ENCODE results near the gene HOXC5. TPM values are rescaled to one million over a fixed set of nuclear protein-coding genes. Genes with fewer than 3 reads are reported as not detected.

Gene HOXC5
- under 1 TPM; 0.41 to 0.96 TPM for polyA plus RNA-seq

DNA sequence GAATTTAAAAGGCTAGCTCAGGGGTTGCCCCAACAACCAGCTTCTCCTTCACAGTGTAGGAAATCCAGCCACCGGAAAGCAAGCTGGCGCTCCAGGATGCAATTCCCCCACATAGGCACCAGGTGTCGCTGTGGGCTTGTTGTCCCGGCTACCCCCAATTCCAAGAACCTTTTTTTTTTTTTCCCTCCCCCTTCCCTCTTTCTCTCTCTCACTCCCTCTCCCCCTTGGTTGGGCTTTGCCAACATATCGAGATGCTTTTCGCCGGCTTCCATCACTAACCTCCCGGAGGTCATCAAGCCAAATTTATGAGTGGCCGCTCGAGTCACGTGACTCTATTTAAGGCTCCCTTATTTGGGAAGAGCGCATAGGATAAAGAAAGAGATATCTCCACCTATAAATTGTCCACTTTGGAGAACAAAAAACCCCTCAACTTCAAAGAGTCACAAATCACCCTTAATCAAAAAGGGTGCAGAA, at the start of gene HOXC5:
TSS of gene HOXC5 (plus strand) at position 424 of the 474 bp plus-strand sequence. CDS start 73 bp downstream, outside the sequence.
- Histone ChIP-seq H3K4me3 (ENCODE audit: low read depth in 1 of 2, low read length in 2 of 2) (peak within 1 kb of the TSS; percentile 29 to 53), H3K9me3 (ENCODE audit: control insufficient read depth in 2 of 2, insufficient read depth in 1 of 2, low read depth in 1 of 2, low read length in 1 of 2) (no peaks in the 10 kb centered on the region), H3K27ac (ENCODE audit: low read depth in 2 of 2, low read length in 1 of 2) (peak within 1 kb of the TSS; percentile 42 to 86), H3K36me3 (ENCODE audit: control insufficient read depth in 2 of 2, insufficient read depth in 2 of 2, low read length in 1 of 2) (no peaks in the 10 kb centered on the region), H3K4me1 (ENCODE audit: control insufficient read depth in 2 of 2, insufficient read depth in 2 of 2, low read length in 1 of 2) (peaks cover 0 to 10% of the 10 kb centered on the region in 2 donors), H3K27me3 (ENCODE audit: control insufficient read depth in 1 of 2, insufficient read depth in 2 of 2, low read length in 2 of 2) (peaks cover 0 to 4% of the 10 kb centered on the region in 2 donors)
- 2 to 3% methylated on average over 12 of the region's 12 CpGs for WGBS, 2 donors

DNA sequence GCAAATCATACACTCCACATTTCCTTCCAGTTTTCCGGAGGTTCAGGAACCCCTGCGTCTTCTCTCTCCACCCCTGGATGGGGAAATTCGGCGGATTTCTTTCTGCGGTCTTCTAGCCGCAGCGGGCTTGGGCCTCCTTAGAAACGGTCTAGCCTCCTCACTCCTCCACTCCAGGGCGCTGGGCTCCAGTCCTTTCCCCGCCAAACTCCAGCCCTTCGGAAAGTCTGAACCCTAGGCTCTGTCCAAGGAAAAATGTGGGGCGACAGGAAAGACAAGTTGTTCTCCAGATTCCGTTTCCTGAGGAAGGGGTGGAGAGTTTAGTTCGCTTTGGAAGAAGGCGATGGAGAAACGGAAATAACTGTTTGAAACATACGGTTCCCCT, 49.3 kb upstream of the HOXC5 start:
- peaks cover 2 to 3% of the 10 kb centered on the region in 2 donors for H3K9me3 ChIP-seq (ENCODE audit: control insufficient read depth in 2 of 2, insufficient read depth in 1 of 2, low read depth in 1 of 2, low read length in 1 of 2)
- 9 to 11% methylated on average over 17 of the region's 17 CpGs for WGBS, 2 donors
- H3K36me3 ChIP-seq (ENCODE audit: control insufficient read depth in 2 of 2, insufficient read depth in 2 of 2, low read length in 1 of 2): no peaks in the 10 kb centered on the region
- H3K27ac ChIP-seq (ENCODE audit: low read depth in 2 of 2, low read length in 1 of 2): no peak overlapping the region
- H3K27me3 ChIP-seq (ENCODE audit: control insufficient read depth in 1 of 2, insufficient read depth in 2 of 2, low read length in 2 of 2): peaks cover 4 to 62% of the 10 kb centered on the region in 2 donors
- H3K4me3 ChIP-seq (ENCODE audit: low read depth in 1 of 2, low read length in 2 of 2): no peak overlapping the region
- peaks cover 0 to 12% of the 10 kb centered on the region in 2 donors for H3K4me1 ChIP-seq (ENCODE audit: control insufficient read depth in 2 of 2, insufficient read depth in 2 of 2, low read length in 1 of 2)

DNA sequence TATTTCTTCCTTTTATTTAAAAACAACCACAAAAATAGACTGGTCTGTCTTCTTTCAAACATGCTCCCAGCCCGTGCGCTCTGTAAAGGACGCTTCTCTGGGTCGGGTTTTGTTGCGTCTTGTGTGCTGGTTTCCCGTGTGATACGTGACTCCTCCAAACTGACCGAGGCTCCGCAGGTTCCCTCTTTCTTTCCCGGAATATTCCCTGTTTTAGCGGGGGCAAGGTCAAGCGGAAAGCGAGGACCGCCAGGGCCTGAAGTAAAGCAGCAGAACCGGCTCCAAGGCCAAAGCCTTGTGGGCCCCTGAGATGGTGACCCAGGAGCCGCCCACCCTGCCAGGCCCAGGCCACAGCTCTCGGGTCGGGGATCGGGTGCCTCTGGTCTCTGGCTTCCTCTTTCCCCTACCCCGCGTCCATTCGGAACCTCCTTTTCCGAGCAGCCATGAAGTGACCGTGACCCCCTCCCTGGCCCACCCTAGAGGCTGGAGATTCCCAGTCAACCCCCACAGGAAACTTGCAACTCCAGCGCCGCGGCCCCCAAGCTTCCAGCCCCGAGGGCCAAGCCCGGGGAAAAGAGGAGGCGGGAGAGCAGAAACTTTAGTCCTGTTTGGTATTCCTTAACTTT, 48.8 kb upstream of the HOXC5 start:
- no peaks in the 10 kb centered on the region for H3K36me3 ChIP-seq (ENCODE audit: control insufficient read depth in 2 of 2, insufficient read depth in 2 of 2, low read length in 1 of 2)
- peaks cover 2 to 3% of the 10 kb centered on the region in 2 donors for H3K9me3 ChIP-seq (ENCODE audit: control insufficient read depth in 2 of 2, insufficient read depth in 1 of 2, low read depth in 1 of 2, low read length in 1 of 2)
- 10 to 13% methylated on average over 29 to 30 of the region's 30 CpGs for WGBS, 2 donors
- H3K27ac ChIP-seq (ENCODE audit: low read depth in 2 of 2, low read length in 1 of 2): no peak overlapping the region
- H3K4me1 ChIP-seq (ENCODE audit: control insufficient read depth in 2 of 2, insufficient read depth in 2 of 2, low read length in 1 of 2): peaks cover 0 to 12% of the 10 kb centered on the region in 2 donors
- H3K4me3 ChIP-seq (ENCODE audit: low read depth in 1 of 2, low read length in 2 of 2): no peak overlapping the region
- H3K27me3 ChIP-seq (ENCODE audit: control insufficient read depth in 1 of 2, insufficient read depth in 2 of 2, low read length in 2 of 2): peaks cover 4 to 67% of the 10 kb centered on the region in 2 donors

DNA sequence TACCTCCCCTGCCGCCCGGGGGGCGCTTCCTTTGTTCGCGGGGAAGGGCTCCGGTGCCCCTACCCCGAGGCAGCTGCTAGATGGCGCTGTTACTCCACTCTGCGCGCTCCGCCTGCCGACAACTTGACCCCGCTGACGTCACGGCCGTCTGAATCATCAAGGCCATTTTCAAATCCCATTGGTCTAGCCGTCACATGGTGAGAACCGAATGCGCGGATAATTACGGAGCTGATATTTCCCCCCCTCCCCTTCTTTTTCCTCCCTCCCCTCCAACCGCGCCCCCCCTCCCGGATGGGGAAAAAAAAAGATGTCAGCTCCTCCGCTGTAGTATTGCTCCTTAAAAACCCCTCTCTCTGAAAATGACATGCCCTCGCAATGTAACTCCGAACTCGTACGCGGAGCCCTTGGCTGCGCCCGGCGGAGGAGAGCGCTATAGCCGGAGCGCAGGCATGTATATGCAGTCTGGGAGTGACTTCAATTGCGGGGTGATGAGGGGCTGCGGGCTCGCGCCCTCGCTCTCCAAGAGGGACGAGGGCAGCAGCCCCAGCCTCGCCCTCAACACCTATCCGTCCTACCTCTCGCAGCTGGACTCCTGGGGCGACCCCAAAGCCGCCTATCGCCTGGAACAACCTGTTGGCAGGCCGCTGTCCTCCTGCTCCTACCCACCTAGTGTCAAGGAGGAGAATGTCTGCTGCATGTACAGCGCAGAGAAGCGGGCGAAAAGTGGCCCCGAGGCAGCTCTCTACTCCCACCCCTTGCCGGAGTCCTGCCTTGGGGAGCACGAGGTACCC, 47.8 kb upstream of the HOXC5 start, which contains the start of gene HOXC10:
TSS of gene HOXC10 (plus strand) at position 246 of the 791 bp plus-strand sequence. CDS start at position 360, 114 bp downstream.
- peaks cover 2 to 3% of the 10 kb centered on the region in 2 donors for H3K9me3 ChIP-seq (ENCODE audit: control insufficient read depth in 2 of 2, insufficient read depth in 1 of 2, low read depth in 1 of 2, low read length in 1 of 2)
- H3K27me3 ChIP-seq (ENCODE audit: control insufficient read depth in 1 of 2, insufficient read depth in 2 of 2, low read length in 2 of 2): peaks cover 0 to 69% of the 10 kb centered on the region in 2 donors
- no peaks in the 10 kb centered on the region for H3K36me3 ChIP-seq (ENCODE audit: control insufficient read depth in 2 of 2, insufficient read depth in 2 of 2, low read length in 1 of 2)
- H3K4me1 ChIP-seq (ENCODE audit: control insufficient read depth in 2 of 2, insufficient read depth in 2 of 2, low read length in 1 of 2): peaks cover 0 to 15% of the 10 kb centered on the region in 2 donors
- 5 to 7% methylated on average over 50 to 55 of the region's 55 CpGs for WGBS, 2 donors
- H3K4me3 ChIP-seq (ENCODE audit: low read depth in 1 of 2, low read length in 2 of 2): peak within 1 kb of the TSS; percentile 22 to 34
- H3K27ac ChIP-seq (ENCODE audit: low read depth in 2 of 2, low read length in 1 of 2): no peak within 1 kb of the TSS

DNA sequence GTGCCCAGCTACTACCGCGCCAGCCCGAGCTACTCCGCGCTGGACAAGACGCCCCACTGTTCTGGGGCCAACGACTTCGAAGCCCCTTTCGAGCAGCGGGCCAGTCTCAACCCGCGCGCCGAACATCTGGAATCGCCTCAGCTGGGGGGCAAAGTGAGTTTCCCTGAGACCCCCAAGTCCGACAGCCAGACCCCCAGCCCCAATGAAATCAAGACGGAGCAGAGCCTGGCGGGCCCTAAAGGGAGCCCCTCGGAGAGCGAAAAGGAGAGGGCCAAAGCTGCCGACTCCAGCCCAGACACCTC, 47.2 kb upstream of the HOXC5 start:
- H3K4me1 ChIP-seq (ENCODE audit: control insufficient read depth in 2 of 2, insufficient read depth in 2 of 2, low read length in 1 of 2): peaks cover 0 to 15% of the 10 kb centered on the region in 2 donors
- WGBS, 2 donors: 9 to 14% methylated on average over 20 to 21 of the region's 21 CpGs
- peaks cover 3 to 68% of the 10 kb centered on the region in 2 donors for H3K27me3 ChIP-seq (ENCODE audit: control insufficient read depth in 1 of 2, insufficient read depth in 2 of 2, low read length in 2 of 2)
- H3K9me3 ChIP-seq (ENCODE audit: control insufficient read depth in 2 of 2, insufficient read depth in 1 of 2, low read depth in 1 of 2, low read length in 1 of 2): peaks cover 2 to 3% of the 10 kb centered on the region in 2 donors
- H3K27ac ChIP-seq (ENCODE audit: low read depth in 2 of 2, low read length in 1 of 2): no peak overlapping the region
- no peaks in the 10 kb centered on the region for H3K36me3 ChIP-seq (ENCODE audit: control insufficient read depth in 2 of 2, insufficient read depth in 2 of 2, low read length in 1 of 2)
- peak overlapping the region; percentile 22 to 34 for H3K4me3 ChIP-seq (ENCODE audit: low read depth in 1 of 2, low read length in 2 of 2)

DNA sequence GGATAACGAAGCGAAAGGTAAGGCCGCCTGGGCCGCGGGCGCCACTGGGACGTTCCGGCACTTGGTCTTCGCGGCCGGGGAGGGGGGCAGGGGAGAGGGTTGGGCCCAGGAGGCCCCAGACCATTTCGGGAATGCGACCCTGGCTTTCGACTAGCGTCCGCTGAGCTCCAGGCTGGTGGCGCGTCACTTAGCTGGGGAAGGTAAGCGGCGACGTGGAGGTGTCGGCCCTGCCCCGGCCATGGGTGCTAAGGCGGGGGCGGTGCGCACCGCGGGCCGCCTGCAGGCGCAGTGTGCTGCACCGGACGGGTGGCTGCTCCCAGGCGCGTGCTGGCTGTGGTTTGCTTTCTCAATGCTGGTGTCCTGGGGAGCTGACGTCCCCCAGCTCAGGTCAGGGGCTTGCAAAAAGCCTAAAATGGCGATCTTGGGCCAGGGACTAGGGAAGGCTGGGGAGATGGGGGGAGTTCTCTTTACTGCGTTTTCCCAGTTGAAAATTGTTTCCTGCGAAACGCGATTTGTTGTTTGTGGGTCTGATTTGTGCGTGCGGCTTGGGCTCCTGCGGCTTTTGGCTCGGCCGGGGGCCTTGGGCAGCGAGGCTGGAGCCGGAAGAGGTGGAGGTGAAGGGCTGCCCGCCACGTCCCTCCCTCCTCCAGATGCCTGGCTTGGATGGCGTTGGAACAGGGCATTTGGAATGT, 46.7 kb upstream of the HOXC5 start:
- H3K27ac ChIP-seq (ENCODE audit: low read depth in 2 of 2, low read length in 1 of 2): no peak overlapping the region

DNA sequence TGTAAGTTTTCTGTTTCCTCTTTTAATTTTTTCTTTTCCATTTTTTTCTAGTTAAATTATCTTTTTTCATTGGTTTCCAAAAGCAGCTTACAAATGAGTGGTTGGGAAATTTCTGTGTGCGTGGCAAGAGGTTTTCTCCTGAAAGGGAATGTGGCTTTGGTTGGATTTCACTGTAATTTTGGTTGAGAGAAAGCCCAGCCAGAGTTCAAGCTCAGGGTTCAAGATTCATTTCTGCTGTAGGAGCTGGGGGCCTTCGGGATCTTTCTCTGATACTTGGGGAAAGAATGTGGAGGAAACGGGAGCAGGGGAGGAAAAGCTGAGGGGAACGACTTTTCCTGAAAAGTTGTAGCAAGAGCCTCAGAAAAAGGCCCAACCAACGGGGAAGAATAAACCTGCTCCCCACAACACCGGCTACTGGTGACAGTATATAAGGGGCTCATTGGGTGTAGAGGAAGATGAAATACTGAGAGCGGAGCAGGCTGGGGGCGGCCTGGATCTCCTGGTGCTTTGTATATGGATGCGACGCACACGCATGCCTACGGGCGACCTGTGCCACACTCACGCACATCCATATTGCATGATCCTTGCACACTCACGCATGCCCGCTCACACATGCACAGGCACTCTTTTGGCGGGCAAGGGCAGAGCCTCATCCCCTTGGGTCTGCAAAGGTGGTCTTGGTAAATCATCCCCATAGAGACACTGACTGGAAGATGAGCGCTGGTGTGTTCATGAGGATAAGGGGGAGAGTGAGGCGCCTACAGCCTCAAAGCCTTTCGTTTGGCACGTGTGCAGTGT, 46.0 kb upstream of the HOXC5 start:
- H3K4me1 ChIP-seq (ENCODE audit: control insufficient read depth in 2 of 2, insufficient read depth in 2 of 2, low read length in 1 of 2): peaks cover 0 to 15% of the 10 kb centered on the region in 2 donors

More for the DNA sequence above, 46.7 kb upstream of the HOXC5 start:
- H3K4me3 ChIP-seq (ENCODE audit: low read depth in 1 of 2, low read length in 2 of 2): peak overlapping the region; percentile 22 to 34
- 5 to 7% methylated on average over 50 of the region's 50 CpGs for WGBS, 2 donors
- H3K36me3 ChIP-seq (ENCODE audit: control insufficient read depth in 2 of 2, insufficient read depth in 2 of 2, low read length in 1 of 2): no peaks in the 10 kb centered on the region
- H3K9me3 ChIP-seq (ENCODE audit: control insufficient read depth in 2 of 2, insufficient read depth in 1 of 2, low read depth in 1 of 2, low read length in 1 of 2): peaks cover 2 to 3% of the 10 kb centered on the region in 2 donors
- H3K27me3 ChIP-seq (ENCODE audit: control insufficient read depth in 1 of 2, insufficient read depth in 2 of 2, low read length in 2 of 2): peaks cover 5 to 70% of the 10 kb centered on the region in 2 donors
- peaks cover 0 to 15% of the 10 kb centered on the region in 2 donors for H3K4me1 ChIP-seq (ENCODE audit: control insufficient read depth in 2 of 2, insufficient read depth in 2 of 2, low read length in 1 of 2)

DNA sequence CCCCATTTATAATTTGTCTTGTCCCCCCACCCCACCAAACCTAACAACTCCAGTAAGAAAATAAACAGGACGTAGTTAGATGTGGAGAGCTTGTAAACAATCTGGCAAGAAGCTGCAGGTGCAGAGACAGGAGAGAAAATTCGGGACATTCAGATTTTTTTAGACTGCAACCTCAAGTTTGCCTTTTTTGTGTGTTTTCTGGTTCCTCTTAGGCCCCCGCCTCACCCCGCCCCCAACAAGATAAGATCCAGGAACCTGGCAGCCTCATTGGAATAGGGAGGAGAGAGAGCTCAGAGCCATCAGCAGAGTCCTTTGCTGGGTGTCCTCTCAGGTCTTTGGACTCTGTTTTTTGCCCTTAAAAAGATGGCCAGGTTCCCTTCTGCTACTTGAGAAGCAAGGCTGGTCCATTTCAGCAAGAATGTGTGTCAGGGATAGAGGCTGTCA, 45.0 kb upstream of the HOXC5 start:
- Histone ChIP-seq H3K4me3 (ENCODE audit: low read depth in 1 of 2, low read length in 2 of 2) (no peak overlapping the region), H3K9me3 (ENCODE audit: control insufficient read depth in 2 of 2, insufficient read depth in 1 of 2, low read depth in 1 of 2, low read length in 1 of 2) (peaks cover 0 to 3% of the 10 kb centered on the region in 2 donors), H3K27ac (ENCODE audit: low read depth in 2 of 2, low read length in 1 of 2) (no peak overlapping the region), H3K27me3 (ENCODE audit: control insufficient read depth in 1 of 2, insufficient read depth in 2 of 2, low read length in 2 of 2) (peaks cover 5 to 76% of the 10 kb centered on the region in 2 donors), H3K36me3 (ENCODE audit: control insufficient read depth in 2 of 2, insufficient read depth in 2 of 2, low read length in 1 of 2) (no peaks in the 10 kb centered on the region), H3K4me1 (ENCODE audit: control insufficient read depth in 2 of 2, insufficient read depth in 2 of 2, low read length in 1 of 2) (peaks cover 0 to 15% of the 10 kb centered on the region in 2 donors)
- WGBS, 2 donors: 6 to 24% methylated on average over 4 of the region's 4 CpGs

More for the DNA sequence above, 46.0 kb upstream of the HOXC5 start:
- Histone ChIP-seq H3K27ac (ENCODE audit: low read depth in 2 of 2, low read length in 1 of 2) (no peak overlapping the region), H3K9me3 (ENCODE audit: control insufficient read depth in 2 of 2, insufficient read depth in 1 of 2, low read depth in 1 of 2, low read length in 1 of 2) (peaks cover 2 to 3% of the 10 kb centered on the region in 2 donors), H3K36me3 (ENCODE audit: control insufficient read depth in 2 of 2, insufficient read depth in 2 of 2, low read length in 1 of 2) (no peaks in the 10 kb centered on the region), H3K27me3 (ENCODE audit: control insufficient read depth in 1 of 2, insufficient read depth in 2 of 2, low read length in 2 of 2) (peaks cover 5 to 76% of the 10 kb centered on the region in 2 donors), H3K4me3 (ENCODE audit: low read depth in 1 of 2, low read length in 2 of 2) (no peak overlapping the region)
- WGBS, 2 donors: 21 to 33% methylated on average over 21 of the region's 21 CpGs

Data from esophagus (tissue), 2 donors.